GM19351 (cell line): ENCODE measurements around the gene ABCD2.
"Not testable (repeated sequence)": the region's sequence is repeated elsewhere in the genome, so short reads cannot be mapped to it uniquely, and the experiment has no call there.

ENCODE experiments used
- ATAC-seq: cut with Tn5 transposase; IDR thresholded peaks from one replicate; pipeline ENCODE4 v1.9.1; 2021; ENCODE audit warnings: mild to moderate bottlenecking, moderate library complexity; ENCODE audit not compliant: unreplicated experiment

The ABCD2 gene

DNA sequence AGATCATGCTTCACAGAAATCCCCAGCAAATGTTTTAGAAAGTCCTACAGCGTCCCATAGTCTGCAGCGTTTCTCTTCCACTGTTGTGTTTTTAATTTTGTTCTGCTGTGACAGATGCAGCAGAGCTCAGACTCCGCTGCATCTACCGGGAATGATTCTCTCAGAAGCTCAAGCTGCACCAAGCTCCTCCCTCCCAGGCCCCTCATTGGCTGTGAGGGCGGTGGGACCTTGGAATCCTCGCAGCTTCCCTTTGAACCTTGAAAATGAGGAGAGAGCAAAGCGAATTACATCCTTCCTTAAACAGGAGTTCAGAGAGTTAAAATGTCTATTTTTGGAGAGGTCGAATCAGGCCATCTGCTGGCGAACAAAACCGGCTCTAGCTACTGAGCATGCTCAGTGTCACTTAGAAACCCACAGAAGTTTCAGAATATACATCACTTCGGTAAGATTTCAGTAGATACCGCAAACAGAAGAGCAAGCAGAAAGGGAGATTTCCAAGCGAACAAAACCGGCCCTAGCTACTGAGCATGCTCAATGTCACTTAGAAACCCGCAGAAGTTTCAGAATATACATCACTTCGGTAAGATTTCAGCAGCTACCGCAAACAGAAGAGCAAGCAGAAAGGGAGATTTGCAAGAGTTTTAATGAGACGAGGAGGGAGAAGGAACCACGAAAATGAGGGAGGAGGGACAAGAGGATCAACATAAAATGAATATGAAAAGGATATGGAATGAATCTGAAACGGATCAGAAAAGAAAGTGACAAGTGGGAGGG is at the start of gene ABCD2:
Gene ABCD2, minus strand, starts transcription at position 144 of the 774 bp plus-strand sequence. CDS start 188 bp downstream, outside the sequence.
- peak; percentile 69 for ATAC-seq

DNA sequence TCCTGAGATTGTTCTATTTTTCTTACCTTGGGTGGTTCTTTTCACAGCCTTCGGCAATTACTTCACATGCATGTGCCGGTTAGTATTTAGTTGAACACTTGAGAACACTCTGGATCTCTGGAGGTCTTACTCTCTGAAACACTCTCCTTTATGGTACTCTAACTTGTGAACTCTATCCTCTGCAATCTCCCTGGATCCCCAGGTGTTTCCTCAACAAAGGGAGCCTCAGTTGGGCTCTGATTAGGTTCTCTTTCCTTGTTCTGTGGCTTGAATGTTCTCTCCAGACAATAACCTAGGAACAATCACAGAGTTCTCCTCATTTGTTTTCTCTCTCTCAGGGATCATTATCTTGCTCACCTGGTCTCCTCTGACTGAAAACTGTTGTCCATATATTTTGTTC is 40.5 kb upstream of the ABCD2 start:
- no peak for ATAC-seq

- ATAC-seq: no peak
These were observed 27.8 kb upstream of the ABCD2 start for GRCh38 chr12:39647383-39647782.

DNA sequence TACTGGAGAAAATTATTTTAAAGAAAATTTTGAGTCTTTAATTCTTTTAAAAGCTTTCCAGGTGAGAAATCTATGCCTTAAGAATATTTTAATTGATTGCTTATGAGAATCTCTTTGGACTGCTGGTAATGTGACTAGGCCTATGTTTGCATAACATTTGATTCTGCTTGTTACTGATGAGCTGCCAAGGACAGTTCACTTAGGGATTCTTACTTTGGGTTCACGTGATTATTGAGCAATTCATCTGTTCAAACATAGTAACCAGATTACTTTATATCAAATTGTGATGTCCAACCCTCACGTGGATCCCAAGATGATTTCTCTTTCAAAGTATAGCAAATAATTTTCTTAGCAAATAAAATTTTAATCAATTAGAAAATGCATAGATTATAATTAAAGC is 27.4 kb upstream of the ABCD2 start:
- no peak for ATAC-seq

- no peak for ATAC-seq
These were observed 23.4 kb upstream of the ABCD2 start for GRCh38 chr12:39643052-39643451.

GRCh38 chr12:39638840-39639239 is 19.2 kb upstream of the ABCD2 start:
- ATAC-seq: no peak

GRCh38 chr12:39638178-39638577 is 18.6 kb upstream of the ABCD2 start:
- ATAC-seq: no peak

DNA sequence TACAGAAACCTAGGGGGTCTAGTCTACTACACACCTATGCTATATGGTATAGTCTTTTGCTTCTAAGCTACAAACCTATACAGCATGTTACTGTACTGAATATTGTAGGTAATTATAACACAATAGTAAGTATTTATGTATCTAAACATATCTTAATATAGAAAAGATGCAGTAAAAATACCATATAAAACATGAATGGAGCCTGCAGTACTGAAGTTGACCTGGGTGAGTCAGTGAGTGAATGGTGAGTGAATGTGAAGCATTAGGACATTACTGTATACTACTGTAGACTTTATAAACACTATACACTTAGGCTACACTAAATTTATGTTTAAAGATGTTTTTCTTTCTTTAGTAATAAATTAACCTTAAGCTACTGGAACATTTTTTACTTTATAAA is 13.1 kb upstream of the ABCD2 start:
- ATAC-seq: no peak

DNA sequence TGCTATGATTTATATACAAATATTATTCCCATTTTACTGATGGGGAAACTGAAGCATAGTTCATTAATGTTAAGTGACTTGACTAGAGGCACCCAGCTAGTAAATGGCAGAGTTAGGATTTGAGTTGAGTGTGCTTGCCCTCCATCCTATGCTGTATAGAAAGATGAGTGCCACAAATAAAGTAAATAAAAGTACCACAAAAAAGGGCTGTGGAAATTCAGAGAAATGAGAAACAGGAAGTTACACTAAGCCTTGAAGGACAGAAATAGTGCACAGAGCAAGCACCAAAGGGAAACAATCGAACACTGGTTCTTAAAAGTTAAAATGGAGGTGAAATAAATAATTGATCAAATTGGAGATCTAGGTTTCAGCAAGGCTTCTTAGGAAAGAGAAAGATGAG is 9.2 kb upstream of the ABCD2 start:
- ATAC-seq: peak; percentile 61

DNA sequence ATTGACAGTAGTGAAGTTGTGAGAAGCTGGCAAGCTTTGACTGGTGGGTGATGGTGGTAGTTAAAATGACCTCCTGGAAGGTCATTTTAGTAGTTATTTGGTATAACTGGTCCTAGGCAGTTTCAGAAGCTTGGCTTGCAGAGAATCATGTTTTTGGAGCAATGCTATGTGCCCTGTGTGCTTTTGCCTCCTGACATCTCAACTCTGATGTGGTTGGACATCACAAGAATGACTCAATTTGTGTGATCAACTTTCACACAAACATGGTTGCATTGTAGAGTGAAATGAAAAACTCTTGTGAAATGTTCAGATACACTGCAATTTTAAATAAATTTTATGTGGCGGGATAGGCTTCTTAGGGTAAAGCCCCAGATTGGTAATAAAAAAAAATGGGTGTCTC is 8.3 kb upstream of the ABCD2 start:
- ATAC-seq: no peak

DNA sequence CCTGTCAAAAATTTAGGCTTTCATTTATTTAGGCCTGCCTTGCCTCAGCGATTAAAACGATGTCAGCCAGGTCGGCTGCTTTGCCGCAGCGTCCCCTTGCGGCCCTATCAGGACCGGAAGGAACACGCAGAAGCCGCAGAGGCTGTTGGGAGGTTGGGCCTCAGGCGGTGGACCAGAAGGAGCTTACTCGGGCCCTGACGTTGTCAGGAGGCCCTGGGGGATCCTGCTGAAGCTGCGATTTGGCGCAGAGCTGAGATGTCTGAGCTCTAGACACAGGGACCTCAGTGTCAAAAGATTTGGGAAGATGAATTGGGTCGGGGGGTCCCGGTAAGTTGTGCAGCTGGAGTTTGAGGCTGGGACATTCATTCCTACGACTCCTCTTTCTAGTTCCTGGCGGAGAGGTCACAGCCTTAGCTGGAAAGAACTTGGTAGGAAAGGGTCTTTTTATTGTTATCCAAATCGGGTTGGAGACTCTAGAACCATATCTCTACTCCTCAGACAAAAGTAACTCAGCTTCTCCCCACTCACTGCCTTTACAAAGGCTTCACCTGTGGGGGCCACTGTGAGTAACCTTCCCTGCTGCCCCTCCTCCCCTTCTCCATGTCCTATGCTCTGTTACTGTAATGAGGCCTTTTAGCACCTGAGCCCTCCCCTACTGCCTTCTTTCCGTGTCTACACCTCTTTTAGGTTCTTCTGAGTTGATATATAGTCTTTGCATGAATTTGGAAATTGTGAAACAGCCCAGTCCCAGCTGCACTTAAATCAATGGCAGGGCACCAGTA is 6.6 kb upstream of the ABCD2 start:
- no peak for ATAC-seq

GRCh38 chr12:39623919-39624318 is 4.3 kb upstream of the ABCD2 start:
- no peak for ATAC-seq

DNA sequence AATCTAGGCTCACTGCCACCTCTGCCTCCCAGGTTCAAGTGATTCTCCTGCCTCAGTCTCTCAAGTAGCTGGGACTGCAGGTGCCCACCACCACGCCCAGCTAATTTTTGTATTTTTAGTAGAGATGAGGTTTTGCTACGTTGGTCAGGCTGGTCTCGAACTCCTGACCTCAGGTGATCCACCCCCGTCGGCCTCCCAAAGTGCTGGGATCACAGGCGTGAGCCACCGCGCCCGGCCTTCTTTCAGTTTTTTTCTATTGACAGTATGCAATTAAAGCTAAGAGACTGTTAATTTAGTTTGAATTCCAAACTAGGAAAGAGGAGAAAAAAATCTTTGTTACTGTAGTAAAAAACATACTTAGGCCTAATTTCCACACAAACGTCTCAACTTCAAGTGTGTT is 3.6 kb upstream of the ABCD2 start:
- ATAC-seq: not testable (repeated sequence)

GRCh38 chr12:39622306-39622705 is 2.7 kb upstream of the ABCD2 start:
- ATAC-seq: no peak

DNA sequence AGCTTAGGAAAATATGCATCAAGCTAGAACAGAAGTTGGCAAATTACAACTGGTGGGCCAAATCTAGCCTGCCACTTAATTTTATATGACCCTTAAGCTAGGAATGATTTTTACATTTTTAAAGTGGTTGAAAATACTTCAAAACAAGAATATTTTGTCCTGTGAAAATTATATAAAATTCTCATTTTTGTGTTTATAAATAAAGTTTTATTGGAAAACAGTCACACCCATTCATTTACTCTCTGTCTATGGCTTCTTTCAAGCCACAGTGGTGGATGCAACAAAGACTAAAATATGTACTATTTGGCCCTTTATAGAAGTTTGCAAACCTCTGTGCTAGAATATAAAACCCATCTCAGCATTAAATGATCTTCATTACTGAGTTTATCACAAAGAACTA is 2.1 kb upstream of the ABCD2 start:
- no peak for ATAC-seq

DNA sequence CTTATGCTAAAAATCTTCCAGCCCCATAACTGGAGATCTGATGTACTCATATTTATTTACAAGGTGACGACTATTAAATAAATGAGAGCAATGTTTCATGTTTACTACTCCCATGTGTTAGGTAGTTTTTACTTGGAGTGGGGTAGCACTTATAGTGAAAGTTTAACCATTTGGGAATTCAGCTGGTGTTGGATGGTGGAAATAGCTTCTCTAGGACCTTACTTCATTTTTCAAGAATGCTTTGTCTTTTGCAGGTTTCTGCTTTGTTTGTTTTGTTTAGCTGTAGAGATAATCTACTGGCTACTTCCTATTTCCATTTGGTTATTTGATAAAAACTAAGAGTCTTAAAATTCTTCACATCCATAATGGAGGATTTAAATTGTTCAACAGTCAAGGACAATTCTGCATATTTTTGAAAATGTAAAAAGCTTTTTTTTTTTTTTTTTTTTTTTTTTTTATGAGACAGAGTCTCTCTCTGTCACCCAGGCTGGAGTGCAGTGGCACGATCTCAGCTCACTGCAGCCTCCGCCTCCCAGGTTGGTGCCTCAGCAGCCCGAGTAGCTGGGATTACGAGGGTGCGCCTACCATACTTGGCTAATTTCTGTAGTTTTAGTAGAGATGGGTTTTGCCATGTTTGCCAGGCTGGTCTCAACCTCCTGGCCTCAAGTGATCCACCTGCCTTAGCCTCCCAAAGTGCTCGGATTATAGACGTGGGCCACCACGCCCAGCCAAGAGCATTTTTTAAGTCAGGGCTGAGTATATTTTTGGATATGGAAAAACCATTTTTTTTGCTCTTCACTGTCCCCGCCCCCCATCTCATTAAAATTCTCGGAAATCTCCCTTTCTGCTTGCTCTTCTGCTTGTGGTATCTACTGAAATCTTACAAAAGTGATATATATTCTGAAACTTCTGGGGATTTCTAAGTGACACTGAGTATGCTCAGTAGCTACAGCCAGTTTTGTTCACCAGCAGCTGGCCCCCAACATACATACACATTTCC is 1.4 kb upstream of the ABCD2 start:
- peak; percentile 40 for ATAC-seq

- ATAC-seq: peak; percentile 14
These were observed 315 bp downstream of the ABCD2 start for GRCh38 chr12:39619316-39619659.

- ATAC-seq: no peak
These were observed 902 bp downstream of the ABCD2 start for GRCh38 chr12:39618701-39619100.

DNA sequence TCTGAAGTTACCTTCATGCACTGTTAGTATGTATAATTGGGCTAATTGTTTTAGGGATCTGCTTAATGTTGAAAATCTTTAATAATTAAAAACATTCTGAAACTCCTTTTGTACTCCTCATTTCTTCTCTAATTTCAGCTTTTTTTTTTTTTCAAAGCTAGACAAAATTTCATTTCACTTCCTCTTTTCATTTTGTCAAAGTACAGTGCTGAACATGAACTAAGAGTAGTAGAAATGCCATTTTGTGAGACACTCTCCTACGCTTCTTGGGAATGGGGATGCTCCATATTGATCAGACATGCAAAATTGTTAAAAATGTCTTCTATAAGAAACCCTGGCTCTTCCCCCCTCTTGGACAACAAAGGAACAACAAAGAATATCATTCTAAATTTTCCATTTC is 1.7 kb downstream of the ABCD2 start:
- no peak for ATAC-seq

- ATAC-seq: no peak
These were observed 2.9 kb downstream of the ABCD2 start for GRCh38 chr12:39616666-39617065.

DNA sequence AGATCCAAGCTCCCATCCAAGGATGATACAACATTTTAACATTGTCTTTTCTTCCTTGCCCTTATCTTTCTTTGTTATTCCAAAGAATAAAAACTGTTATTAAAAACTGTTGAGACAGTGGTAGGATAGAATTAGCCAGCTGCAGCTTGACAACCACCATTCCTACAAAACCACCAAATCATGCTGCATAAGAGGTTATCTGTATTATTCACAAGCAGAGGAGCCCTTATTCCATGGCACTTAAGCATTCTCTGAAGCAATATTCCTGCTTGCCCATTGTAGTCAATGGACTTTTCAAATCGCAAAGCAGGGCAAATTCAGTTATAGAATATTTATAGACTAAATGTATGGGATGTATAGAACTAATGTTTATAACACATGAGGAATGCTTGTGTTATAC is 3.4 kb downstream of the ABCD2 start:
- no peak for ATAC-seq
